HS-5 (cell line): Measurements from ENCODE around the gene ITGA11.

Source experiments
- DNase-seq: peaks from one replicate; pipeline ENCODE4 v3.0.0-alpha.2; 2012; ENCODE audit warnings: low read depth

ITGA11 gene

GRCh38 chr15:68262514-68263356, 169.2 kb downstream of the ITGA11 start:
- DNase-seq, result no peak

- DNase-seq, result no peak
Observed at GRCh38 chr15:68261980-68262379, 170.0 kb downstream of the ITGA11 start.

GRCh38 chr15:68261241-68261640, 170.7 kb downstream of the ITGA11 start:
- DNase-seq, result no peak

GRCh38 chr15:68259883-68260282, 172.1 kb downstream of the ITGA11 start:
- no peak for DNase-seq

GRCh38 chr15:68258692-68259091, 173.3 kb downstream of the ITGA11 start:
- no peak for DNase-seq

GRCh38 chr15:68256675-68257450, 175.1 kb downstream of the ITGA11 start:
- no peak for DNase-seq

- no peak for DNase-seq
Observed at GRCh38 chr15:68252925-68253534, 178.9 kb downstream of the ITGA11 start.

GRCh38 chr15:68249058-68249713, 182.8 kb downstream of the ITGA11 start:
- no peak for DNase-seq
